Osteocyte (in vitro differentiated cells): ENCODE results near the gene SIGLEC6. TPM values are rescaled to one million over a fixed set of nuclear protein-coding genes. Genes with fewer than 3 reads are reported as not detected.

Experiments
- DNase-seq: peaks from one replicate; pipeline ENCODE4 v3.0.0; 2021; ENCODE audit warnings: mixed read lengths; ENCODE audit not compliant: unreplicated experiment; ENCODE audit errors: extremely low spot score
- H3K27ac Mint-ChIP-seq: one replicate; pipeline ENCODE4 v1.8.0; 2021; ENCODE audit warnings: mild to moderate bottlenecking, mixed read lengths; ENCODE audit not compliant: unreplicated experiment
- H3K27me3 Mint-ChIP-seq: one replicate; pipeline ENCODE4 v1.8.0; 2021; ENCODE audit warnings: mixed read lengths; ENCODE audit not compliant: unreplicated experiment
- H3K36me3 Mint-ChIP-seq: one replicate; pipeline ENCODE4 v1.8.0; 2021; ENCODE audit warnings: mixed read lengths; ENCODE audit not compliant: unreplicated experiment
- H3K4me1 Mint-ChIP-seq: one replicate; pipeline ENCODE4 v1.8.0; 2021; ENCODE audit warnings: mixed read lengths; ENCODE audit not compliant: unreplicated experiment
- H3K4me3 Mint-ChIP-seq: one replicate; pipeline ENCODE4 v1.8.0; 2021; ENCODE audit warnings: mild to moderate bottlenecking, moderate library complexity, mixed read lengths; ENCODE audit not compliant: unreplicated experiment
- H3K9me3 Mint-ChIP-seq: one replicate; pipeline ENCODE4 v1.8.0; 2021; ENCODE audit warnings: mixed read lengths; ENCODE audit not compliant: unreplicated experiment
- total RNA-seq: library from RNA; stranded (reverse); gene quantifications from 2 replicates; pipeline ENCODE4 v1.2.1, GENCODE V29; 2021
- TF ChIP-seq, protein P1 (sequence below): fragments of 200-600 bp; sonication (generic); IDR thresholded peaks from 2 replicates; pipeline ENCODE4 v1.5.0; 2021; ENCODE audit warnings: antibody characterized with exemption, mild to moderate bottlenecking, moderate library complexity

Gene SIGLEC6
- total RNA-seq, 1 donor from 2014 or later = not detected

GRCh38 chr19:51485960-51486660, 45.4 kb downstream of the SIGLEC6 start:
- H3K9me3 Mint-ChIP-seq = peaks cover 39% of the 10 kb centered on the region
- H3K4me3 Mint-ChIP-seq = no peak overlapping the region
- DNase-seq = no peak
- no peaks in the 10 kb centered on the region for H3K4me1 Mint-ChIP-seq
- H3K36me3 Mint-ChIP-seq = no peaks in the 10 kb centered on the region
- no peaks in the 10 kb centered on the region for H3K27me3 Mint-ChIP-seq
- no peak overlapping the region for H3K27ac Mint-ChIP-seq
- TF ChIP-seq, protein P1, sequence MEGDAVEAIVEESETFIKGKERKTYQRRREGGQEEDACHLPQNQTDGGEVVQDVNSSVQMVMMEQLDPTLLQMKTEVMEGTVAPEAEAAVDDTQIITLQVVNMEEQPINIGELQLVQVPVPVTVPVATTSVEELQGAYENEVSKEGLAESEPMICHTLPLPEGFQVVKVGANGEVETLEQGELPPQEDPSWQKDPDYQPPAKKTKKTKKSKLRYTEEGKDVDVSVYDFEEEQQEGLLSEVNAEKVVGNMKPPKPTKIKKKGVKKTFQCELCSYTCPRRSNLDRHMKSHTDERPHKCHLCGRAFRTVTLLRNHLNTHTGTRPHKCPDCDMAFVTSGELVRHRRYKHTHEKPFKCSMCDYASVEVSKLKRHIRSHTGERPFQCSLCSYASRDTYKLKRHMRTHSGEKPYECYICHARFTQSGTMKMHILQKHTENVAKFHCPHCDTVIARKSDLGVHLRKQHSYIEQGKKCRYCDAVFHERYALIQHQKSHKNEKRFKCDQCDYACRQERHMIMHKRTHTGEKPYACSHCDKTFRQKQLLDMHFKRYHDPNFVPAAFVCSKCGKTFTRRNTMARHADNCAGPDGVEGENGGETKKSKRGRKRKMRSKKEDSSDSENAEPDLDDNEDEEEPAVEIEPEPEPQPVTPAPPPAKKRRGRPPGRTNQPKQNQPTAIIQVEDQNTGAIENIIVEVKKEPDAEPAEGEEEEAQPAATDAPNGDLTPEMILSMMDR = no peak

- no peak overlapping the region for H3K27ac Mint-ChIP-seq
- H3K36me3 Mint-ChIP-seq = no peaks in the 10 kb centered on the region
- TF ChIP-seq, protein P1 = no peak
- no peak for DNase-seq
- H3K4me1 Mint-ChIP-seq = no peaks in the 10 kb centered on the region
- H3K27me3 Mint-ChIP-seq = no peaks in the 10 kb centered on the region
- peaks cover 38% of the 10 kb centered on the region for H3K9me3 Mint-ChIP-seq
- no peak overlapping the region for H3K4me3 Mint-ChIP-seq
Observed at GRCh38 chr19:51480590-51480989, 50.9 kb downstream of the SIGLEC6 start.

DNA sequence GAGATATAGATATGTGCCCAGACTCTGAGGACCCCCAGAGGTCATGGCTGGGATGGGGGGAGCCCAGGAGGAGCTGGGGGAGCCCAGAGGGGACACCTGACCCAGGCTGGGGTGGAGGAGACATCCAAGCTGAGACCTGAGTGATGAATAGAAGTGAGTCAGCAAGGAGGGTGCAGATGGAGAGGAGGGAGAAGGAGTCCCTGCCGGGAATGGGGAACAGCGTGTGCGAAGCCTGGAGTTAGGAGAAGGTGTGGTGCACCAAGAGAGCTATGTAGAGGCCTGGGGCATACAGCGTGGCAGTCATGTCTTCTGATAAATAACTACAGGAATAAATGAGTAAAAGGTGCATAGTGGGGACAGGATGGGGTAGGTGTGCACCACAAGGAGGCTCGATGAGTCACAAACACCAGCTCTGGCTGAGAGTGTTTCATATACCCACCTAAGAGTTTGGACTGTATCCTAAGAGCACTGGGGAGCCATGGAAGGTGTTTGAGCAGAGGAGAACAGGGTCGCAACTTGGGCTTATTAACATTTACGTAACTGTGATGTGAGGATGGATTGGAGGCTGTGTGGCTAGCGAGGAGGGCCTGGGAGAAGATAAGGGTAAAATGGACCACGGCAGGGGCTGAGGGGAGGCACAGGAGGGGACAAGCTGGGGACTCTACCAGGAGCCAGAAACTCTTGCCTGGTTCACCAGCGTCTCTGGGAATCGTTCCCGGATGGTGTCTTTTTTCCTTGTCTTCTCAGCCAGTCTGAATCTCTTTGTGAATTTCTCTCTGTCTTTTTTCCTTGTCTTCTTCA, 51.7 kb downstream of the SIGLEC6 start:
- DNase-seq = no peak
- Mint-ChIP-seq H3K27ac (no peak overlapping the region), H3K27me3 (no peaks in the 10 kb centered on the region), H3K36me3 (no peaks in the 10 kb centered on the region), H3K4me1 (no peaks in the 10 kb centered on the region), H3K4me3 (no peak overlapping the region), H3K9me3 (peaks cover 32% of the 10 kb centered on the region)
- TF ChIP-seq, protein P1 = no peak

- TF ChIP-seq, protein P1 = no peak
- Mint-ChIP-seq H3K4me3 (no peak within 1 kb of the TSS), H3K27me3 (no peaks in the 10 kb centered on the region), H3K9me3 (peaks cover 27% of the 10 kb centered on the region), H3K36me3 (no peaks in the 10 kb centered on the region), H3K4me1 (no peaks in the 10 kb centered on the region), H3K27ac (no peak within 1 kb of the TSS)
- DNase-seq = no peak
Observed at GRCh38 chr19:51478381-51479234, 52.9 kb downstream of the SIGLEC6 start, which contains the start of gene CEACAM18. CEACAM18 (plus strand) TSS chr19:51478539.
